MCF 10A (cell line): ENCODE measurements around the gene DARS1. TPM values are rescaled to one million over a fixed set of nuclear protein-coding genes. Genes with fewer than 3 reads are reported as not detected.

Experiments
- BruUV-seq: library from RNA; stranded (reverse); fragments of 400-500 nt; replicated peaks from 2 replicates; lab custom pipeline; 2021; lab: Mats Ljungman, UMichigan
- CTCF ChIA-PET: fragments of 300-600 bp; sonication (Branson Sonifier 250); formaldehyde crosslinking; extraction: SDS; loops from one replicate; lab custom pipeline; 2021; ENCODE audit warnings: antibody characterized with exemption, inconsistent platforms; lab: Yijun Ruan, JAX
- POLR2A ChIA-PET: fragments of 300-600, 350-650 bp; sonication (Branson Sonifier 250); formaldehyde crosslinking; extraction: SDS; loops from one replicate; lab custom pipeline; 2020; ENCODE audit warnings: antibody characterized with exemption, inconsistent platforms; lab: Yijun Ruan, JAX
- DNase-seq: peaks from one replicate; pipeline ENCODE4 v3.0.0-alpha.2; 2018; ENCODE audit not compliant: unreplicated experiment
- H3K27ac Mint-ChIP-seq: one replicate; pipeline ENCODE4 v1.8.0; 2022; ENCODE audit warnings: mild to moderate bottlenecking, low read depth, mixed read lengths; ENCODE audit not compliant: unreplicated experiment
- H3K27me3 Mint-ChIP-seq: one replicate; pipeline ENCODE4 v1.8.0; 2022; ENCODE audit warnings: mixed read lengths; ENCODE audit not compliant: insufficient read depth, unreplicated experiment
- H3K36me3 Mint-ChIP-seq: one replicate; pipeline ENCODE4 v1.8.0; 2022; ENCODE audit warnings: mild to moderate bottlenecking, moderate library complexity, mixed read lengths; ENCODE audit not compliant: insufficient read depth, unreplicated experiment
- H3K4me1 Mint-ChIP-seq: one replicate; pipeline ENCODE4 v1.8.0; 2022; ENCODE audit warnings: mixed read lengths; ENCODE audit not compliant: insufficient read depth, unreplicated experiment
- H3K4me3 Mint-ChIP-seq: one replicate; pipeline ENCODE4 v1.8.0; 2022; ENCODE audit warnings: mild to moderate bottlenecking, moderate library complexity, mixed read lengths; ENCODE audit not compliant: unreplicated experiment
- H3K9me3 Mint-ChIP-seq: one replicate; pipeline ENCODE4 v1.8.0; 2022; ENCODE audit warnings: mixed read lengths; ENCODE audit not compliant: unreplicated experiment
- intact Hi-C: fragments of 100-400 bp; cut with micrococcal nuclease; formaldehyde crosslinking; loops from 2 replicates; pipeline ENCODE4 v1.14.1; 2022
- total RNA-seq: library from RNA; stranded (reverse); gene quantifications from 2 replicates; pipeline ENCODE4 v1.2.3, GENCODE V29; 2022
- TF ChIP-seq, protein P1 (sequence below): fragments of 200-600 bp; IDR thresholded peaks from one replicate; pipeline ENCODE4 v1.8.0; 2022; ENCODE audit warnings: antibody characterized with exemption, mild to moderate bottlenecking; ENCODE audit not compliant: unreplicated experiment

The DARS1 gene
- total RNA-seq, 1 experiment from 2014 or later = 66.5 TPM

DNA sequence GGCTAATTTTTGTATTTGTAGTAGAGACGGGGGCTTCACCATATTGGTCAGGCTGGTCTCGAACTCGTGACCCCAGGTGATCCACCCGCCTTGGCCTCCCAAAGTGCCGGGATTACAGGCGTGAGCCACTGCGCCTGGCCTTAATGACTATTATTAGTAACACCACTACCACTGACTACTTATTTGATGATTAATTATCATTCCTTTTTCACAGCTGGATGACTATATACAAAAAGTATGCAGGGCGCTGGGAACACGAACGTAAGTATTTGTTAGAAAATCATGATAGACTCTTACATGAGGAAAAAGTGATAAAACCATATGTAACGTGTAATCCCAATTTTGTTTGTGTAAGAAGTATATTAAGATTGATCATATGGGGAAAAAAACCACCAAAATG, 21.6 kb downstream of the DARS1 start:
- Mint-ChIP-seq H3K4me1 (peaks cover 8% of the 10 kb centered on the region), H3K36me3 (peaks cover 85% of the 10 kb centered on the region), H3K27ac (peak overlapping the region; percentile 63), H3K27me3 (no peaks in the 10 kb centered on the region), H3K4me3 (no peak overlapping the region), H3K9me3 (no peaks in the 10 kb centered on the region)
- intact Hi-C loops = no loop called here
- ChIA-PET CTCF (interaction anchor here (0.5 to 1.8 kb wide), 4 partner anchors 416 to 1150 kb away, joined by 3 to 5 read pairs (median 3); no protein-coding TSS in a partner anchor), POLR2A (interaction anchor here (2.1 kb wide), 1 partner anchor 16 kb away, joined by 15 read pairs; no protein-coding TSS in a partner anchor)
- BruUV-seq = no TSS peak
- peak; percentile 32 for DNase-seq
- TF ChIP-seq, protein P1, sequence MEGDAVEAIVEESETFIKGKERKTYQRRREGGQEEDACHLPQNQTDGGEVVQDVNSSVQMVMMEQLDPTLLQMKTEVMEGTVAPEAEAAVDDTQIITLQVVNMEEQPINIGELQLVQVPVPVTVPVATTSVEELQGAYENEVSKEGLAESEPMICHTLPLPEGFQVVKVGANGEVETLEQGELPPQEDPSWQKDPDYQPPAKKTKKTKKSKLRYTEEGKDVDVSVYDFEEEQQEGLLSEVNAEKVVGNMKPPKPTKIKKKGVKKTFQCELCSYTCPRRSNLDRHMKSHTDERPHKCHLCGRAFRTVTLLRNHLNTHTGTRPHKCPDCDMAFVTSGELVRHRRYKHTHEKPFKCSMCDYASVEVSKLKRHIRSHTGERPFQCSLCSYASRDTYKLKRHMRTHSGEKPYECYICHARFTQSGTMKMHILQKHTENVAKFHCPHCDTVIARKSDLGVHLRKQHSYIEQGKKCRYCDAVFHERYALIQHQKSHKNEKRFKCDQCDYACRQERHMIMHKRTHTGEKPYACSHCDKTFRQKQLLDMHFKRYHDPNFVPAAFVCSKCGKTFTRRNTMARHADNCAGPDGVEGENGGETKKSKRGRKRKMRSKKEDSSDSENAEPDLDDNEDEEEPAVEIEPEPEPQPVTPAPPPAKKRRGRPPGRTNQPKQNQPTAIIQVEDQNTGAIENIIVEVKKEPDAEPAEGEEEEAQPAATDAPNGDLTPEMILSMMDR = no peak

DNA sequence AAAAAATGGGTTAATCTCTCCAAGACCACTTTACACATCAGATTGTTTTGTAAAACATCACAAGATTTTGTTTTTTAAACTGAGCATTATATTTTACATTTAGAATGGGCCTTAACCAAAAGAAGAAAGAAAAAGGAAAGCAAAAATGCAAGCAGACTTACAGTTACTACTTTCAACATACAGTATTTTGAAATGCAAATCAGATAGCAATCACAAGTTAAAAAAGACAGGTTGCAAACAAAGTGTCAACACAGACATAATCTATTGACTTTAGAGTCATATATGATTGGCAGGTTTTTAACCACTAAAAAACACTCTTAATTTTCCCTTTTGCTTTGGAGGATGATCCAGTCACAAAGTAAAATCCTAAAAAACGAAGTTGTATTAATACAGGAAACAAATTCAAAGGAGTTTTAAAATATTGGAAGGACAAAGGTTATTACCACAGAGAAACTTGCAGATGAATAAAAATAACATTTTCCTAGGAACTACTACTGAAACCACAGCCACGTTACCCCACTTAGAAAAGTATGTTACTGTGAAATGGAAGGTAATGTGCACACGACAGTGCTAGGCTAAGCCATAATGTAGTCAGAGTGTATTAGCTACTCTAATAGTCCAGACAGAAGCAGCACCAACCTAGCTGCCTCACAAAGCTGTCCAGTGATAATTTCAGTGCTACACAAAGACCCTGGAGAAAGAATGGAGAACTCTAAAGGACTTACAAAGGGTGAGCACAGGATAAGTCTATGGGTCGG, 22.9 kb downstream of the DARS1 start:
- Mint-ChIP-seq H3K4me1 (peaks cover 8% of the 10 kb centered on the region), H3K9me3 (no peaks in the 10 kb centered on the region), H3K4me3 (no peak overlapping the region), H3K36me3 (peaks cover 83% of the 10 kb centered on the region), H3K27me3 (no peaks in the 10 kb centered on the region), H3K27ac (peak overlapping the region; percentile 12)
- BruUV-seq = no TSS peak
- TF ChIP-seq, protein P1 = no peak
- no peak for DNase-seq
- CTCF ChIA-PET = interaction anchor here (1.8 kb wide), 1 partner anchor 417 kb away, joined by 5 read pairs; no protein-coding TSS in a partner anchor
- intact Hi-C loops = no loop called here
- POLR2A ChIA-PET = no interaction called here

DNA sequence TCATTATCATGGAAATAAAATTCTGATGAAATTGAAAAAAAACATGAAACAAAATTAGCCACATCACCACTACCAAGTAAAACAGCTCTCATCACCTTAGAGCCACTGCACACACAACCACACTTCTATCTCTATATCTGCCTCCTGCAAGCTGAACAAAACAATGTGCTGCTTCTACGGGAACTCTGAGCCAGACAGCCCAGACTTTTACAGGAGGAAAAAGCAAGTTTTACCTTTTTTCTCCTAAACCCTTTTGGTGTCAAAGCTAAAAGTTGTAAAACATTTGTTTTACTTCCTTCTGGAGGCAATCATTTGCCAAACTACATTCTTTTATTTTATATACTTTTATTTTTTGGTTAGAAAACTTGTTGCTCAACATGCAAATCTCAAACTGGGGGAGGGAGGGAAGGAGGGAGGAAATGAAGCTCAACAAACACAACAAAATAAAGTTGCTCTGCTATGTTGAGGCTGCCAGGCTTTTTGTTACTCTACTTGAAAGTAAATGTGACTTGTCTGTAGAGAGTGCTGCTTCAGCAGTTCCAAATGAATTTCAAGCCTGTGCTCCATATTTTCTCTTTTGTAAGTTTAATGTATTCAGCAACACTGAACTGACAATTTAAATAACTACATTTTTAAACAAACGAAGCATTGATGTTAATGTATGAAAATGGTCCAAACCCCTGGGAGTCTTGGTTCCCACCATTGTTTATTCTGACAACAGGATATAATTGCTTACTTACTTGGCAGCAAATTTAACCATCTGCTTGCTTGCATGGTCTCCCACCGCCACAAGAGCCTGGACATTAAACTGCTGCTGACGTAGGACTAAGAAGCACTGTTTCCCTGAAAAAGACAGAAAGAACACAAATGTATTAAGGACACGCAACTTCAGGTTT, 24.5 kb downstream of the DARS1 start:
- ChIA-PET CTCF (interaction anchor here (0.8 kb wide), 1 partner anchor 1876 kb away, joined by 3 read pairs; no protein-coding TSS in a partner anchor), POLR2A (interaction anchor here (1.0 to 1.2 kb wide), 3 partner anchors 10 to 25 kb away, joined by 3 to 4 read pairs (median 4); no protein-coding TSS in a partner anchor)
- H3K36me3 Mint-ChIP-seq = peaks cover 90% of the 10 kb centered on the region
- peaks cover 8% of the 10 kb centered on the region for H3K4me1 Mint-ChIP-seq
- intact Hi-C loops = no loop called here
- H3K27me3 Mint-ChIP-seq = no peaks in the 10 kb centered on the region
- H3K27ac Mint-ChIP-seq = peak overlapping the region; percentile 44
- H3K4me3 Mint-ChIP-seq = no peak overlapping the region
- no peaks in the 10 kb centered on the region for H3K9me3 Mint-ChIP-seq
- TF ChIP-seq, protein P1 = no peak
- DNase-seq = no peak
- BruUV-seq = no TSS peak
